GM12878 (cell line): ENCODE data around the gene NOSTRIN. TPM values are rescaled to one million over a fixed set of nuclear protein-coding genes. Genes with fewer than 3 reads are reported as not detected.

Experiments
- ASH2L ChIP-seq: fragments of 300-600, 200-600 bp; sonication (generic); IDR thresholded peaks from 2 replicates; pipeline ENCODE4 v1.6.1; 2017; ENCODE audit warnings: low read depth, mild to moderate bottlenecking, borderline replicate concordance
- ATF7 ChIP-seq: fragments of 450-650 bp; IDR thresholded peaks from 2 replicates; pipeline ENCODE4 v1.6.1; 2016; ENCODE audit warnings: low read depth, mild to moderate bottlenecking
- BCL11A ChIP-seq: IDR thresholded peaks from 2 replicates; pipeline ENCODE4 v1.6.1; 2011; ENCODE audit warnings: low read depth, low read length
- BRCA1 ChIP-seq: IDR thresholded peaks from 2 replicates; pipeline ENCODE4 v1.6.1; 2011; ENCODE audit warnings: low read depth, low read length, improper control_type of control experiment
- ETV6 ChIP-seq, 2 experiments: fragments of 450-650 bp in 1 of 2; IDR thresholded peaks in 1 of 2; conservative IDR thresholded peaks in 1 of 2; 2 replicates each; pipeline ENCODE4 v1.6.1; 2014; ENCODE audit warnings: antibody characterized with exemption in 1 of 2, borderline replicate concordance in 1 of 2, low read depth in 1 of 2, mild to moderate bottlenecking in 1 of 2, moderate library complexity in 1 of 2
- JUNB ChIP-seq: IDR thresholded peaks from 2 replicates; pipeline ENCODE4 v1.6.1; 2016; ENCODE audit warnings: antibody characterized with exemption, mild to moderate bottlenecking
- MYC ChIP-seq: IDR thresholded peaks from 2 replicates; pipeline ENCODE4 v1.6.1; 2011; ENCODE audit warnings: mild to moderate bottlenecking, low read length, moderate library complexity, inconsistent platforms; ENCODE audit not compliant: insufficient read depth, insufficient replicate concordance, insufficient read length, severe bottlenecking
- PAX8 ChIP-seq: fragments of 450-650 bp; IDR thresholded peaks from 2 replicates; pipeline ENCODE4 v1.6.1; 2017; ENCODE audit warnings: mild to moderate bottlenecking, moderate library complexity
- RCOR1 ChIP-seq: conservative IDR thresholded peaks from 2 replicates; pipeline ENCODE4 v1.6.1; 2012; ENCODE audit warnings: low read depth, low read length, improper control_type of control experiment
- RELA ChIP-seq: fragments of 450-650 bp; IDR thresholded peaks from 2 replicates; pipeline ENCODE4 v1.8.0; 2014; ENCODE audit warnings: borderline replicate concordance; ENCODE audit not compliant: partially characterized antibody
- SMARCA5 ChIP-seq: fragments of 450-650 bp; IDR thresholded peaks from 2 replicates; pipeline ENCODE4 v1.6.1; 2017; ENCODE audit warnings: mild to moderate bottlenecking
- SPI1 ChIP-seq: IDR thresholded peaks from 2 replicates; pipeline ENCODE4 v1.6.1; 2011; ENCODE audit warnings: low read depth, mild to moderate bottlenecking, low read length, moderate library complexity, borderline replicate concordance; ENCODE audit not compliant: insufficient read depth
- SREBF1 ChIP-seq: IDR thresholded peaks from 2 replicates; pipeline ENCODE4 v1.6.1; 2012; ENCODE audit warnings: mild to moderate bottlenecking, low read length
- polyA plus RNA-seq, 11 experiments: library from polyadenylated mRNA; depleted of rRNA in 4 of 11; unstranded in 6 of 11; stranded (reverse) in 5 of 11; fragments of >200 nt; fragmentation: Nextera tagmentation in 4 of 11; fragmentation: Illumina TruSeq in 1 of 11; extraction: Ambion mirVana in 4 of 11; extraction: Trizol in 1 of 11; gene quantifications; 1 replicate in 1 of 11; 2 replicates in 10 of 11; pipeline versions ENCODE4 v1.2.1 to v1.2.3, GENCODE V29; 2011 to 2016; ENCODE audit warnings: inconsistent platforms in 2 of 11, missing spikeins in 2 of 11, low read depth in 1 of 11
- total RNA-seq, 4 experiments: library from RNA; depleted of rRNA in 3 of 4; stranded (reverse); fragments of >200 nt in 3 of 4; fragmentation: Illumina TruSeq in 1 of 4; extraction: Trizol in 1 of 4; gene quantifications; 2 replicates each; pipeline versions ENCODE4 v1.2.1 to v1.2.3, GENCODE V29; 2013 to 2021
- TF ChIP-seq, protein P1 (sequence below): fragments of 450-650 bp; formaldehyde crosslinking; IDR thresholded peaks from 2 replicates; pipeline ENCODE4 v1.4.0; 2020; ENCODE audit warnings: mild to moderate bottlenecking, moderate library complexity
- TF ChIP-seq, protein P2 (sequence below): IDR thresholded peaks from 2 replicates; pipeline ENCODE4 v1.6.1; 2011; ENCODE audit warnings: borderline replicate concordance, low read depth, mild to moderate bottlenecking, moderate library complexity, mixed read lengths, low read length; ENCODE audit not compliant: insufficient read depth; ENCODE audit errors: extremely low read length
- TF ChIP-seq, protein P3 (sequence below): IDR thresholded peaks from 2 replicates; pipeline ENCODE4 v1.6.1; 2012; ENCODE audit warnings: improper control_type of control experiment, low read depth, low read length; ENCODE audit not compliant: insufficient replicate concordance
- TF ChIP-seq, protein P4 (sequence below): IDR thresholded peaks from 2 replicates; pipeline ENCODE4 v1.6.1; 2012; ENCODE audit warnings: low read length, inconsistent platforms

NOSTRIN gene
- total and polyA plus RNA-seq, 10 of the 15 experiments (the other 5 are each of a cell fraction or from before 2014, with no cell fraction given), result 0.13 to 0.42 (median 0.37) TPM; not detected in 5

DNA sequence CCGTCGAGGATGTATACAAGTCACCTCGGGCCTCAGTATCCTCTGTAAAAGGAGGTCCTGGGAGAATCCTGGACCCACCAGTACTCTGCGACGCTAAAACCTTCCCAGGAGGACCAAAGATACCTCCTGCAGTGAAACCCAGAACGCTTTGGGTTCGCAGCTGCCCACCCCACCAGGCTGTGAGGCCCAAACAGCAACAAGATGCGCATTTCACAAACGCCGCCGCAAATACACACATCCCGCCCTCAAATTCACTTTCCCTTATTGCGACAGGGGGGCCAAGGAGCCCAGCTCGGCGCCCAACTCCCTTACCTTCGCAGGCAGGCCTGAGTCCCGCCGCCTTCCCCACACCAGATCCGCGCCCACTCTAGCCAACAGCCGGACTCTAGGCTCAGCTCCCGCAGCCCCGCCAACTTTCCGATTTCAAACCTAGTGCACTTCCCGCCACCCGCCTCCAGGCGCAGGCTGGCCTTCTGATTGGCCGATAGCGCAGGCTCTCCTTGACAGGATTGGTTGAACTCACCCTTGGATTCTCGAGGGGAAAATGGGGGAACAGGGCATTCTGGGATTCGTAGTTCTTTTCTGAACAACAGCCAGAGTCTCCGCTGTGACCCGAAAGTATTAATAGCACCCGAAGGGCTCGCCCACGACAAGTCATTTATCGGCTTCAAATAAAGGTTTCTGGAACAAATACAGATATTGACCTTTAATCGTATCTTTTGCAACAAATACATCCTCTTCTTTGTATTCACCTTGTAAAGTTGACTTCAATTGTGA, 87.8 kb downstream of the NOSTRIN start, which contains the start of gene SPC25 (continued):
- TF ChIP-seq, protein P1, sequence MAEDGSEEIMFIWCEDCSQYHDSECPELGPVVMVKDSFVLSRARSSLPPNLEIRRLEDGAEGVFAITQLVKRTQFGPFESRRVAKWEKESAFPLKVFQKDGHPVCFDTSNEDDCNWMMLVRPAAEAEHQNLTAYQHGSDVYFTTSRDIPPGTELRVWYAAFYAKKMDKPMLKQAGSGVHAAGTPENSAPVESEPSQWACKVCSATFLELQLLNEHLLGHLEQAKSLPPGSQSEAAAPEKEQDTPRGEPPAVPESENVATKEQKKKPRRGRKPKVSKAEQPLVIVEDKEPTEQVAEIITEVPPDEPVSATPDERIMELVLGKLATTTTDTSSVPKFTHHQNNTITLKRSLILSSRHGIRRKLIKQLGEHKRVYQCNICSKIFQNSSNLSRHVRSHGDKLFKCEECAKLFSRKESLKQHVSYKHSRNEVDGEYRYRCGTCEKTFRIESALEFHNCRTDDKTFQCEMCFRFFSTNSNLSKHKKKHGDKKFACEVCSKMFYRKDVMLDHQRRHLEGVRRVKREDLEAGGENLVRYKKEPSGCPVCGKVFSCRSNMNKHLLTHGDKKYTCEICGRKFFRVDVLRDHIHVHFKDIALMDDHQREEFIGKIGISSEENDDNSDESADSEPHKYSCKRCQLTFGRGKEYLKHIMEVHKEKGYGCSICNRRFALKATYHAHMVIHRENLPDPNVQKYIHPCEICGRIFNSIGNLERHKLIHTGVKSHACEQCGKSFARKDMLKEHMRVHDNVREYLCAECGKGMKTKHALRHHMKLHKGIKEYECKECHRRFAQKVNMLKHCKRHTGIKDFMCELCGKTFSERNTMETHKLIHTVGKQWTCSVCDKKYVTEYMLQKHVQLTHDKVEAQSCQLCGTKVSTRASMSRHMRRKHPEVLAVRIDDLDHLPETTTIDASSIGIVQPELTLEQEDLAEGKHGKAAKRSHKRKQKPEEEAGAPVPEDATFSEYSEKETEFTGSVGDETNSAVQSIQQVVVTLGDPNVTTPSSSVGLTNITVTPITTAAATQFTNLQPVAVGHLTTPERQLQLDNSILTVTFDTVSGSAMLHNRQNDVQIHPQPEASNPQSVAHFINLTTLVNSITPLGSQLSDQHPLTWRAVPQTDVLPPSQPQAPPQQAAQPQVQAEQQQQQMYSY (CRISPR knock-in tag), result no peak
- no peak for TF ChIP-seq ATF7
- TF ChIP-seq MYC, result no peak
- TF ChIP-seq SMARCA5, result no peak
- no peak for TF ChIP-seq ETV6 (conservative IDR thresholded peaks at IDR 0.05 in 1 of 2, IDR thresholded peaks at IDR 0.05 in 1 of 2; ENCODE audit: borderline replicate concordance in 1 of 2, low read depth in 1 of 2)
- no peak for TF ChIP-seq BCL11A
- TF ChIP-seq SREBF1, result peak; percentile 66; the same call in 1 of the 2 replicates
- peak; percentile 58; the same call in 1 of the 2 replicates for TF ChIP-seq BRCA1
- TF ChIP-seq SPI1, result 0 out of 2 replicates have a peak, but pooled peaks have one; percentile 2
- no peak for TF ChIP-seq JUNB
- TF ChIP-seq, protein P2, sequence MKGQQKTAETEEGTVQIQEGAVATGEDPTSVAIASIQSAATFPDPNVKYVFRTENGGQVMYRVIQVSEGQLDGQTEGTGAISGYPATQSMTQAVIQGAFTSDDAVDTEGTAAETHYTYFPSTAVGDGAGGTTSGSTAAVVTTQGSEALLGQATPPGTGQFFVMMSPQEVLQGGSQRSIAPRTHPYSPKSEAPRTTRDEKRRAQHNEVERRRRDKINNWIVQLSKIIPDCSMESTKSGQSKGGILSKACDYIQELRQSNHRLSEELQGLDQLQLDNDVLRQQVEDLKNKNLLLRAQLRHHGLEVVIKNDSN, result no peak
- no peak for TF ChIP-seq ASH2L
- TF ChIP-seq, protein P3, sequence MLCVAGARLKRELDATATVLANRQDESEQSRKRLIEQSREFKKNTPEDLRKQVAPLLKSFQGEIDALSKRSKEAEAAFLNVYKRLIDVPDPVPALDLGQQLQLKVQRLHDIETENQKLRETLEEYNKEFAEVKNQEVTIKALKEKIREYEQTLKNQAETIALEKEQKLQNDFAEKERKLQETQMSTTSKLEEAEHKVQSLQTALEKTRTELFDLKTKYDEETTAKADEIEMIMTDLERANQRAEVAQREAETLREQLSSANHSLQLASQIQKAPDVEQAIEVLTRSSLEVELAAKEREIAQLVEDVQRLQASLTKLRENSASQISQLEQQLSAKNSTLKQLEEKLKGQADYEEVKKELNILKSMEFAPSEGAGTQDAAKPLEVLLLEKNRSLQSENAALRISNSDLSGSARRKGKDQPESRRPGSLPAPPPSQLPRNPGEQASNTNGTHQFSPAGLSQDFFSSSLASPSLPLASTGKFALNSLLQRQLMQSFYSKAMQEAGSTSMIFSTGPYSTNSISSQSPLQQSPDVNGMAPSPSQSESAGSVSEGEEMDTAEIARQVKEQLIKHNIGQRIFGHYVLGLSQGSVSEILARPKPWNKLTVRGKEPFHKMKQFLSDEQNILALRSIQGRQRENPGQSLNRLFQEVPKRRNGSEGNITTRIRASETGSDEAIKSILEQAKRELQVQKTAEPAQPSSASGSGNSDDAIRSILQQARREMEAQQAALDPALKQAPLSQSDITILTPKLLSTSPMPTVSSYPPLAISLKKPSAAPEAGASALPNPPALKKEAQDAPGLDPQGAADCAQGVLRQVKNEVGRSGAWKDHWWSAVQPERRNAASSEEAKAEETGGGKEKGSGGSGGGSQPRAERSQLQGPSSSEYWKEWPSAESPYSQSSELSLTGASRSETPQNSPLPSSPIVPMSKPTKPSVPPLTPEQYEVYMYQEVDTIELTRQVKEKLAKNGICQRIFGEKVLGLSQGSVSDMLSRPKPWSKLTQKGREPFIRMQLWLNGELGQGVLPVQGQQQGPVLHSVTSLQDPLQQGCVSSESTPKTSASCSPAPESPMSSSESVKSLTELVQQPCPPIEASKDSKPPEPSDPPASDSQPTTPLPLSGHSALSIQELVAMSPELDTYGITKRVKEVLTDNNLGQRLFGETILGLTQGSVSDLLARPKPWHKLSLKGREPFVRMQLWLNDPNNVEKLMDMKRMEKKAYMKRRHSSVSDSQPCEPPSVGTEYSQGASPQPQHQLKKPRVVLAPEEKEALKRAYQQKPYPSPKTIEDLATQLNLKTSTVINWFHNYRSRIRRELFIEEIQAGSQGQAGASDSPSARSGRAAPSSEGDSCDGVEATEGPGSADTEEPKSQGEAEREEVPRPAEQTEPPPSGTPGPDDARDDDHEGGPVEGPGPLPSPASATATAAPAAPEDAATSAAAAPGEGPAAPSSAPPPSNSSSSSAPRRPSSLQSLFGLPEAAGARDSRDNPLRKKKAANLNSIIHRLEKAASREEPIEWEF, result no peak
- no peak for TF ChIP-seq RELA
- 0 out of 2 replicates have a peak, but pooled peaks have one; percentile 66 for TF ChIP-seq RCOR1
- TF ChIP-seq PAX8, result no peak
- TF ChIP-seq, protein P4, sequence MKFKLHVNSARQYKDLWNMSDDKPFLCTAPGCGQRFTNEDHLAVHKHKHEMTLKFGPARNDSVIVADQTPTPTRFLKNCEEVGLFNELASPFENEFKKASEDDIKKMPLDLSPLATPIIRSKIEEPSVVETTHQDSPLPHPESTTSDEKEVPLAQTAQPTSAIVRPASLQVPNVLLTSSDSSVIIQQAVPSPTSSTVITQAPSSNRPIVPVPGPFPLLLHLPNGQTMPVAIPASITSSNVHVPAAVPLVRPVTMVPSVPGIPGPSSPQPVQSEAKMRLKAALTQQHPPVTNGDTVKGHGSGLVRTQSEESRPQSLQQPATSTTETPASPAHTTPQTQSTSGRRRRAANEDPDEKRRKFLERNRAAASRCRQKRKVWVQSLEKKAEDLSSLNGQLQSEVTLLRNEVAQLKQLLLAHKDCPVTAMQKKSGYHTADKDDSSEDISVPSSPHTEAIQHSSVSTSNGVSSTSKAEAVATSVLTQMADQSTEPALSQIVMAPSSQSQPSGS, result no peak
